HG03469 (cell line): ENCODE results near the gene KIF26B.
A peak's percentile ranks its signal among the peaks of the same experiment; 100 is the strongest.

Experiments used
- ATAC-seq: cut with Tn5 transposase; IDR thresholded peaks from one replicate; pipeline ENCODE4 v1.9.1; 2021; ENCODE audit warnings: mild to moderate bottlenecking, moderate library complexity, moderate number of reproducible peaks; ENCODE audit not compliant: unreplicated experiment

Gene KIF26B

DNA sequence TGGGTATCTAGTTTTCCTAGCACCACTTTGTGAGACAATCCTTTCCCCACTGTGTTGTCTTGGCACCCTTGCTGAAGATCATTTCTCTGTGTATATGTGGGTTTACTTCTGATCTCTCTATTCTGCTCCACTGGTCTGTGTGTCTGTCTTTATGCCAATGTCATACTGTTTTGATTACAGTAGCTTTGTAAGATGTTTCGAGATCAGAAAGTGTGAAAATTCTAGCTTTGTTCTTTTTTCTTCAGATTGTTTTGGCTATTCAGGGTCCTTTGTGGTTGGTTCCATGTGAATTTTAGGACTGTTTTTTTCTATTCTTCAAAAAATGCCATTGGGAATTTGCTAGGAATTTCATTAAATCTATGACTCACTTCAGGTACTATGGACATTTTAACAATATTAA is 116.2 kb downstream of the KIF26B start:
- no peak for ATAC-seq

DNA sequence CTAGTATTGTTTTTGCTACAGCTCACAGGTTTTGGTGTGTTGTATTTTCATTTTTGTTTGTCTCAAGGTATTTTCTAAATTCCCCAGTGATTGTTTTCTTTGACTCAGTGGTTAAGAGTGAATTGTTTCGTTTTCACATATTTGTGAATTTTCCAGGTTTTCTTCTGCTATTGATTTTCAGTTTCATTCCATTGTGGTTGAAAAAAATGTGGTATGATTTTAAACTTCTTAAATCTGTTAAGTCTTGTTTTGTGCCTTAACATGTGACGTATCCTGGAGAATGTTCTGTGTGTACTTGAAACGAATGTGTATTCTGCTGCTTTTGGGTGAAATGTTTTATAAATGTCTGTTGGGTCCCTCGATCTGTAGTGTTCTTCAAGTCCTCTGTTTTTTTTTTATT is 117.9 kb downstream of the KIF26B start:
- no peak for ATAC-seq

GRCh38 chr1:245276445-245276844 is 121.7 kb downstream of the KIF26B start:
- ATAC-seq: no peak

GRCh38 chr1:245277276-245277675 is 122.5 kb downstream of the KIF26B start:
- no peak for ATAC-seq

DNA sequence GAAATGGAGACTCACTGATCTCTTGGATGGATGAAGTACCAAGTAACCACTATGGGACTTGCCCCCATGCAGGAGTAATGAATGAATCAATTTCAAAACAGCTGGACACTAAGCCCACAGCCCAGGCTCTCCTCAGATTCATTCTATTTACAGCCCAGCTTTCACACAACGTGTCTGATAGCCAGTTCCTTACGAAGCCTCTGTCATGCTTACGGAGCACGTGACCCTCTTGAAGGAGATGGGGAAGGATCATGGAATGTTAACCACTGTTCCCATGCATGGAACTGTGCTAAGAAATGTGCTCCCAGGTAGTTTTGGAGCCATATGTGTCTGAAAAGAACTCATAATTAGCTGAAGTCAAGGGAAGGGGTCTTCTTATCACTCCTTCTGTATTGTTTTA is 124.1 kb downstream of the KIF26B start:
- no peak for ATAC-seq

- no peak for ATAC-seq
Measured at GRCh38 chr1:245279346-245279745, 124.6 kb downstream of the KIF26B start.

DNA sequence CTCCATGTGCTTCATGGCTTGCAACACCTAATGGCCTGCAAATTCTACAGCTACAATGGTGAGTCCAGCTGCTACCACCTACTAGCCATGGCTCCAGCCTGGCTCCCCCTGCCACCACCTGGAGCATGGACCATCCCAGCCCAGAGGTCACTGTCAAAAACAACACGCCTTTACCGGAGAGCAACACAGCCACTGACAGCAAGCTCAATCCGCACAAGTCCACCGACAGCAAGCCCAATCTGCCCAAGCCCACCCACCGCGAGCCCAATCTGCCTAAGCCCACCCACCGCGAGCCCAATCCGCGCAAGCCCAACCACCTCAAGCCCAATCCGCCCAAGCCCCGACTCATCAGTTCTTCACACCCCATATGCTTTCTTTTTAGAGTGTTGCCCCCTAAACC is 128.2 kb downstream of the KIF26B start:
- ATAC-seq: no peak

- no peak for ATAC-seq
Measured at GRCh38 chr1:245285168-245285567, 130.4 kb downstream of the KIF26B start.

DNA sequence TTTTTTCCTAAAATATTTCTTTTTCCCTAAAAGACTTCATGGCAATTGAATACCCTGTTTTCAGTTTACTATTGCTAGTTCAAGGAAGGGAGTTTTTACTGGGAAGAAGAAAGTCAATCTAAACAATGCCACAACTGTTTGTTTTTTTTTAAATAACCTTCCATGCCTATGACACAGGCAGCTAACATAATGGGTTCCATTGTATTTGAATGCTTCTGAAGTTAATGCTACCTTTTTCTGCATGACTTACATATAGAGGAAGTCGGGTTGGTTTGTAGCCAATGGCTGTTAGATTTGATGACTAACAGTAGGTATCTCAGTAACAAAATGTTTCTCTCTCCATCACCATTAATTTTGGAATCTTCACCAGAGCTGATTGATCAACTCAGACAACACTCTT is 134.0 kb downstream of the KIF26B start:
- no peak for ATAC-seq

GRCh38 chr1:245290836-245291235 is 136.1 kb downstream of the KIF26B start:
- ATAC-seq: no peak

GRCh38 chr1:245291351-245291750 is 136.6 kb downstream of the KIF26B start:
- ATAC-seq: no peak

DNA sequence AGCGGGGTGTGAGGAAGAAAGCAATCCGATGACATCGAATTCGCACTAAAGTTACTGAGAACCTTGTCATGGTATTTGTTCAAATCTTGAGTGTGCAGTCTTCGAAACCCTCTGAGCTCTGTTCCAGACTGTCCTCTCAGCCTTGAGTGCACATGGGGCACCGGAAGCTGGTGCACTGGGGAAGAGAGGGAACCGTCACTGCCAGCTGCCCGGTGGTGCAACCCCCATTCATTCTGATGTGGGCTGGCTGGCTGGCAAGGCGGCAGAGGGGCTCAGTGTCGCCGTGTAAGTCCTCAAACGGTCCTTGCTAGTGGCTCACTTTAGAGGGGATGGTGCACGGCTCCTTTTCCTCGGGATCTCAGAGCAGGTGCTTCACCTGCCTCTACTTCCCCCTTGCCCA is 137.4 kb downstream of the KIF26B start:
- no peak for ATAC-seq

DNA sequence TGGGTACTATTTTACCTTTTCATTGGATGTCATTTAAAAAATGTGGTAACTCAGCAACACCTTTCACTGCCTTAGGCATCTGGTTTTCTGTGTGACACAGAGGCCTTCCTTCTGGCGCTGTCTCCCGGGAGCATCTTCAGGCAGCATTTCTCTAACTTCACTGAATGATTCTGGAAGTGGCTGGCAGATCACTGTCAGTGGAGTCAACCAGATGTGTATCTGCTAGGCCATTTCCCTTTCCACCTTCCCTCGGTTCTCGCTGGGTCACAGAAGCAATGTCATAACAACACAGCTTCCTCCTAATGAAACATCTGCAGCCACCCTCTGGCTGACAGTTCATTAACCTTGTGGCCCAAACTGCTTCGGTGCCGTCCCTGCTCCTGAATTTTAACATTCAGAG is 137.8 kb downstream of the KIF26B start:
- ATAC-seq: no peak

DNA sequence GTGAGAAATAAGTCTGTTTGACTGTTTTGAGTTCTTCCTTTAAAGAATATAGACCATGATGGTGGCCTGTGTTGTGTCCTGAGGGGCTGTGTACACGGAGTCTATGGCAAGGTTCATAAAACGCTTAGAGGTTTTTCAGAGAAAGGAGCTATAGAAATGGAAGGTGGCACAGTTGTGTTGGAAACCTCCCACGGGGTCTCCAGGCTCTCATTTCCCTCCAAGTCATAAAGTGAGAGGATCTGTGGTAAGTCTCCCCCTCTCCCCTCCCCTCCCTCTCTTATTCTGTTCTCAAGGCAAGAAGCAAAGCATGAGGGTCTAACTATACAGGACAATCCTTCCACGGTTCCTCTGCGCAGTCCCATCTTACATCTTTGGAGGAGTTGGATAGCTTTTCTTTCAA is 139.2 kb downstream of the KIF26B start:
- no peak for ATAC-seq

GRCh38 chr1:245298781-245299180 is 144.0 kb downstream of the KIF26B start:
- no peak for ATAC-seq

- no peak for ATAC-seq
Measured at GRCh38 chr1:245301162-245301580, 146.4 kb downstream of the KIF26B start.

DNA sequence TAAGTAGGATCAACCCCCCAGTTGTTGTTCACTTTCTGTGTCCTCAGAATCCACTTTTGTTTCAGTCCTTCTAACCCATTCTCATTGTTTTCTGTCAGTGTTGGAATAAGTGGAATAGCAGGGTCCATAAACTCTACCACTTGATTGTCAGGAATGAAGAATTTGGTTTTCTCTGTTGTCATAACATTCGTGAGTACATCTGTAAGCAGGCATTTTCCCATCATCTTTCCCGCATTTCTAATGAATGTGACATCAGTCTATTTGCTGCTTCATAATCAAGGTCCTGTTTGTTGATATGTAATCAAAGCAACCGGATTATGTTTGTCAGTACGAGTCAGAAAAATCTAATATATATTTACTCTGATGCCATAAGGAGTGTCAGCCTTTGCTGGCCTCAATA is 147.1 kb downstream of the KIF26B start:
- ATAC-seq: no peak

DNA sequence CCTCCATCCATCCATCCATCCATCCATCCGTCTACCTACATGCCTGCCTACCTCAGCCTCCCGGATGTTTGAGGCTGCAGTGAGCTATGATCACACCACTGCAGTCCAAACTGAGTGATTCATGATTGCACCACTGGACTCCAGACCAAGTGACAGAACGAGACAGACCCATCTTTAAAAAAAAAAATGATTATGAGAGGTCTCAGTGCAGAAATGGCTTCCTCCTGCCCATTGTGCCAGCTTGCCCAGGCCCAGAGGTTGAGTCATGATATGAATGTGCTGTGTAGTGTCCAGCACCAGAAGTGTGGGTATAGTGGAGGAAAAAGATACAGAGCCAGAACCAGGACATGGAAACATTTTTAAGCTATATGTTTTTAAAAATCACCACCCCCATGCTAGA is 149.9 kb downstream of the KIF26B start:
- no peak for ATAC-seq

GRCh38 chr1:245306020-245306419 is 151.2 kb downstream of the KIF26B start:
- ATAC-seq: no peak

DNA sequence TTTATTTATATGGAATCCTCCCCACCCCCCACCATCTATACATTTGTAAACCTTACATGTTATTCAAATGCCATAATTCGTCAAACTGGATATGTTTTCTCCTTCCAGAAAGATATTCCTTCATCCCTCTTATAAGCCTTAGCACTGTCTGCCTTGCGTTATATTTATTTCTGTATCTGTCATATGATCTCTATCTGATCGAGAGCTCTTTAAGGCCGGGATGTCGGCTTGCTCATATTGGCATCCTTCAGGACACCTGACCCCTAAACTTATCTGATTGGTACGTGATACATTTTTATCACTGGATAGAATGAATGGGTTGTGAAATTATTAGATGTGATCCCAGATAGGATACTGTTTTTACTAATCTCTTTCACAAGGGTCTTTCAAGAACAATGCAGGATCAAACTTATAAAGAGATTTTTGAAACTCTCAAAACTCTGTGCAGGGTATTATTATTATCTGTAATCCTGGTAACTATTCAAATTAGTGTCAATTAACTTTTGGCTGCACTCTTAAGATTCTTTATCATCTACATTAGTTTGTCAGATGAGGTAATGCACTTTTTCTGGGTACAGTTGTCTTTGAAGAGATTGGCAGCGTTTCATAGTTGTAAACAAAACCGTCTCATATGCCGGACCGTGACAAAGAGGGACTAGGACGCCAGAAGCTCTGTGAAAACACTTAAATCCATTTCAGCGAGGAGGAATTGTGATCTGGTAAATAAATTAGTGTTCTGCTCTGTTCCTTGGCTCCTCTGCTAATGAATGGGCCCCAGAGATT is 152.0 kb downstream of the KIF26B start:
- no peak for ATAC-seq

DNA sequence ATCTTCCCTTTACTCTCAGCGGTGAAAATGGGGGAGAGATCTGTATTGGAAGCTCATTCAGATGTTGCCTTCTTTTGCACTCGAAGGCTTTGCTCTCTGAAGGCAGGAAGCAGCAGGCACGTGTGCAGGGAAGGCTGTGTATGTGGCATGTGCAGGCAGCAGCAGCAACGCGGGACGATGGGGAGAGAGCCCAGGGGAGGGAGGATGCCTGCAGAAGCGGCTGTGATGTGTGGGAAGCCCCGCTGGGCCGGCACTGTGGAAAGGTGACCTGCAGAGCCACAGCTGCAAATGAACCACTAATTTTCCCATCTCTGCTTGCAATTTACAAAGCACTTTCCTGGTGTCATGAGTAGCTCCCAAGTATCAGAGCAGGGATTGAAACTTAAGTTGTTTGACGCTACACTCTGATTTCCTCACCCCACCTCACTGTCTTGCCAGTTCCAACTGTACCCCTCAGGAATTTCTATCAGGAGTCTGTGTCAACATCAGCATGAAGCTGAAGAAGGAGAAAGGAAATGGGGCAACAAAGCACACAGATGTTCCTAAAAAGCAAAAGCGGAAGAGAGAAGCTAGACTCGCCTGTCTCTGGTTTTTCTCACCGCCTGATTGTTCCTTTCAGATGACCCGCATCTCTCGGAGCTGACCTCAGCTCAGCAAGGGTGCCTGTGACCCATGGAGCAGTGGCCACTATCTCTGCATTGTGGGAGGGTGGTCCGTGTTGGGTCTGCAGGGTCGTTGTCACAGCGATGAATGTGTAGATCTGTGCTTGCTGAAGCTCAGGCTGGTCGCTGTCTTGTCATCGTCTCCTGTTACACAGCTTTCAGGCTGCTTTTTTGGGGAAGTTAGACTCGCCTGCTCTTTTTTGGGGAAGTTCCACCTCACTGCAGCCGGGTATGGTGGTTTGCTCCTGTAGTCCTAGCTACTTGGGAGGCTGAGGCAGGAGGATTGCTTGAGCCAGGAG is 156.1 kb downstream of the KIF26B start:
- ATAC-seq: peak; percentile 49
